ENCODE results near the gene C2CD2L. TPM values are rescaled to one million over a fixed set of nuclear protein-coding genes. Genes with fewer than 3 reads are reported as not detected.
"Not testable (repeated sequence)": the region's sequence is repeated elsewhere in the genome, so short reads cannot be mapped to it uniquely, and the experiment has no call there.

C2CD2L gene
- polyA plus RNA-seq, 3 donors: 3.1 to 6.7 (median 5.2) TPM

DNA sequence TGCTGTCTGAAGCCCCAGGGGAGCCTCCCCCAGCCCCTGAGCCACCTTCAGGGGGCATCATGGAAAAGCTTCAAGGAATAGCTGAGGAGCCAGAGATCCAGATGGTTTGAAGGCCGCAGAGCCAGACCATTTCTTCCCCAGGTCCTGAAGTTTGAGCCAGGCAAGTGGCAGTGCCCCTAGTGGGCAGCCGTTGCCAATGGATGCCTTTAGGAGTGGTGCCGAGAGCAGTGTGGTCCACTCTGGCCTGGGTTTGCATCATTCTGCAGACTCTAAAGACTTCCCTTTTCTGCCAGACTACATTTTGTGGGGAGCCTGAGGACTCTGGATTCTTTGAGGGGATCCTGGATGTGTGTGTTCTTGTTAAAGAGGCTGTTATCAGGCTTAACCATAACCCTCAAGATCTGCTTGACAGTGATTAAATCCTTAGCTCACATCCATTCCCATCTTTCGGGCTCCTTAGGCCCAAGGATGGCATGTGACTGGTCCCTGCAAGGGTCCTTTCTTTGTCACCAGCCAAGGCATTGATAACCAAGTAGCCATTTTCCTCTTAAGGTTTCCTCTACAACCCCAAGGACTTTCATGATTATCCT is 27.3 kb downstream of the C2CD2L start:
- no peak overlapping the region for H3K27ac ChIP-seq (ENCODE audit: low read depth, low read length)
- WGBS, 3 donors: 47 to 70% (median 64%) methylated on average over 4 of the region's 4 CpGs

DNA sequence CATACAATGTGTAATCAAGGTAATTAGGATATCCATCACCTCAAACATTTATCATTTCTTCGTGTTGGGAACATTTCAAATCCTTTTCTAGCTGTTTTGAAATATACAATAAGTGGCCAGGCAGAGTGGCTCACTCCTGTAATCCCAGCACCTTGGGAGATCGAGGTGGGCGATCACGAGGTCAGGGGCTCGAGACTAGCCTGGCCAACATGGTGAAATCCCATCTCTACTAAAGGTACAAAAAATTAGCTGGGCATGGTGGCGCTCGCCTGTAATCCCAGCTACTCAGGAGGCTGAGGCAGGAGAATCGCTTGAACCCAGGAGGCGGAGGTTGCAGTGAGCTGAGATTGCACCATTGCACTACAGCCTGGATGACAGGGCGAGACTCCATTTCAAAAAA is 32.1 kb downstream of the C2CD2L start:
- H3K27ac ChIP-seq (ENCODE audit: low read depth, low read length): not testable (repeated sequence)
- 81 to 92% (median 92%) methylated on average over 10 of the region's 10 CpGs for WGBS, 3 donors

DNA sequence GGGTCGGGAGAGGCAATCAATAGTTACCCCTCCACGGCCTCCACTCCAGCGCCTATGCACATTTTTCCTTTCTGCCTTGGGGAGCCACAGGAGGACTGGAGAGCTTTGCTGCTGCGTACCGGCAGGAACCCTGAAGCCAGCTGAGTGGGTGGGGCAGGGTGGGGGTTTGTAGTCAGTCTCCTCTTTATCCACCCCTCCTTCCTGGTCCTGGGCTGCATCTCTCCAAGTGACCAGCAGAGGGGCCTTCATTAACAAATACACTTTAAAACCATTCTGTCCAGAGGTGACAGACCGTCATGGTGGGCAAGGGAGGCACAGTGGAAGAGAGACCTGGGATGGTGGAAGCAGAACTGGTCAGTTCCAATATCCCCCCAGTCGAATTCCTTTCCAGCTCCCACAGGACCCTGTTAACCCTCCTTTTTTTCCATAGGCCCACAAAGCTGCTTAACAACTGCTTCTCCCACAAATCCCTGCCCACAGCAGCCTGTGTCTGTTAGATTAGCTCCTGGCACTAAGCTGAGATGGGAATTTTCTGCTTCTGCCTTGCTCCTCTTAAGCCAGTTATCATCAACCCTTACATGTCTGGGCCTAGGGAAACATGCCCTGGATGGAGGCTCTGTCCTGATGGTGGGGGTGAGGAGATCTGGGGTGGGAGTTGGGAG is 37.8 kb downstream of the C2CD2L start:
- 6 to 16% (median 14%) methylated on average over 6 to 7 of the region's 7 CpGs for WGBS, 3 donors
- no peak overlapping the region for H3K27ac ChIP-seq (ENCODE audit: low read depth, low read length)

DNA sequence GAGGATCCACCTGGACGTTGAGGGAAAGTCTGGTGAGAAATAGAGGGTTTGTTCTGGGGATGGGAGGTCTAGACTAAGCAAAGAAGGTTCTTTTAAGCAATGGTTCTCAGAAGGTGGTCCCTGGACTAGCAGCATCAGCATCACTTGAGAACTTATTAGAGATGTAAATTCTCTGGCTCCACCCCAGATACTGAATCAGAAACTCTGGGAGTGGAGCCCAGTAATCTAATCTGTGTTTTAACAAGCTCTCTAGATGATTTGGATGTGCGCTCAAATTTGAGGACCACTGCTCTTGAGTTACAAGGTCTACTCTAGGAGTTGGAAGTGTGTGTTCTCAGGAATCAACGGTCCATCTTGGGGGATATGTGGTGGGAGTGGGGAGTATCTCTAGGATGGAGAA is 38.4 kb downstream of the C2CD2L start:
- H3K27ac ChIP-seq (ENCODE audit: low read depth, low read length): no peak overlapping the region
- 50 to 57% (median 54%) methylated on average over 3 of the region's 3 CpGs for WGBS, 3 donors

DNA sequence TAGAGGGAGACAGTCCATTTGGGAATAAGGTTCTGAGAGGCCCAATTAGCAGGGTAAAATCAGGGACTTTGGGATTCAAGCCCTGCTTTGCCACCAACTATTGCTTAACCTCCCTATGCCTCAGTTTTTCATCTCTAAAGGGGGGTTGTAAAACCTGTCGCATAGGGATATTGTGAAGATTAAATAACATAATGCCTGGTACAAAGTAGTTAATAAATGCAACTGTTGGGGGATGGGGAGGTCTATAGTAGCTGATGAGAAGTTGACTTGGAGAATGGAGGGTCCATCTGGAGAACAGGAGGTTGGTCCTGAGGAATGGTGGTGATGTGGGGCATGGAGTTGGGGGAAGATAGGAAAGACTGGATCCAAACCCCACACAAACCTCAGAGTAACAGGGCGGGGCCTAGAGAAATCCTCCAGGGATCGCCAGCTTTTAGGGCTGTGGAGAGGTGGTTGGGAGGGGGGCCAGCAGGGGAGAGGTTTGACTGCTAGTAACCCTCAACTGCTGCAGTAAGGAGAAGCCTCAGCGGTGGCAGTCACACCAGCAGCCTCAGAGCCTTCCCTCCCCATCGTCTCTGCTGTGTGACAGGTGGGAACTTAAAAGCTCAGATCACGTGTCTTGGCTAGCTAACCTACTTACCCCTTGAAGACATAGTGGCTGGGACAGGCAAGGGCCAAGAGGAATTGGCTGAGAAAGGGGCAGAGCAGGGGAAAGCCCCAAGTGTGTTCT is 40.6 kb downstream of the C2CD2L start:
- 61 to 64% (median 64%) methylated on average over 6 of the region's 6 CpGs for WGBS, 3 donors
- H3K27ac ChIP-seq (ENCODE audit: low read depth, low read length): no peak overlapping the region

DNA sequence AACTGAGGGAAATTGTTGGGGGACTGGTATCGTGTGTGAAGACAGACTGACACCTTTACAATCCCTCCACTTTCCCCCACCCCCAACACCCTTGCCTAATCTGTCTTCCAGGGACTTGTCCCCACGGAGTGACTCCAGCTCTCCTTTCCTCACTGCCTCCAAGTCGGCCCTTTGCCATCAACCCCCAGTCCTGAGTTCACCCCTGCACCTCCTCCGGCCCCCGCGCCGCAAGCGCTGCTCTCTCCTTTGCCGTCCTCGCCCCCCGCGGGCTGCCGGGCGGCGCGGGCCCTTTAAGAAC is 41.5 kb downstream of the C2CD2L start:
- 1 to 3% (median 3%) methylated on average over 16 of the region's 16 CpGs for WGBS, 3 donors
- no peak overlapping the region for H3K27ac ChIP-seq (ENCODE audit: low read depth, low read length)

DNA sequence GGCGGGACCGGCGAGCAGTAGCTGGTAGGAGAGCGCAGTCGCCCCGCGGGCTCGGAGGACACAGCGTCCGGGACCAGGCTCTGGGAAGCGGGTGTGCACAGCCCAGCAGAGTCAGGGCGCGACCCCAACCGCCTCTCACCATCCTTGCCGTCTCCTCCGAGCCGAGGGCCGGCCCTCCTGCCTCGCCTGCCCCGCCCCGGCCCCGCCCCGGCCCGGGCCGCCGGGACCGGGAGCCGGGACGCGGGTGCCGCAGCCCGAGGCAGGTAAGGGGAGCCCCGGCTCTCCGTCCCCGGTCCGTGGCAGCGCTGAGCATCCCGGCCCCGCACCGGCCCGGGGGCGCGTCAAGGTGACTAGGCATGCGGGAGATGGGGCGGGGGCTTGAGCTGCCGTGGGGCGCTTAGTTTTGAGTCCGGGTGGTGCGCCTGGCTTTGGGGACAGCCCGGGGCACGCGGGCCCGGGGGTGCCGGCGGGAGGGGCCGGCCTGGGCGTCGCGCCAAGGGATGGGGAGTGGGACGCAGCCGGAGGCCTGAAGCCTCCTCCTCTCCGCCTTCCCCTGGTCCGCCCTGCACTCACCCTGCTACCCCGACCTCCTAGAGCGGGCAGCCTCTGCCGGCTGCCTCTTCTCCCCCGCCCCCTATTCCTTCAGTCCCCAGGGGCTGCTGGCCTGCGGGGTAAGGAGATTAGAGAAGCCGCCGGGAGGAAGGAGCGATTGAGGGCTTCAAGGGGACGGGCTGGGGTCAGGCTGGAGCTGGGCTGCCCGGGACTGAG is 42.1 kb downstream of the C2CD2L start, which contains the start of gene ABCG4:
ABCG4 (plus strand) TSS at position 35 of the 768 bp plus-strand sequence. CDS start 914 bp downstream, outside the sequence.
- WGBS, 3 donors: 1 to 2% (median 1%) methylated on average over 39 to 73 of the region's 73 CpGs

DNA sequence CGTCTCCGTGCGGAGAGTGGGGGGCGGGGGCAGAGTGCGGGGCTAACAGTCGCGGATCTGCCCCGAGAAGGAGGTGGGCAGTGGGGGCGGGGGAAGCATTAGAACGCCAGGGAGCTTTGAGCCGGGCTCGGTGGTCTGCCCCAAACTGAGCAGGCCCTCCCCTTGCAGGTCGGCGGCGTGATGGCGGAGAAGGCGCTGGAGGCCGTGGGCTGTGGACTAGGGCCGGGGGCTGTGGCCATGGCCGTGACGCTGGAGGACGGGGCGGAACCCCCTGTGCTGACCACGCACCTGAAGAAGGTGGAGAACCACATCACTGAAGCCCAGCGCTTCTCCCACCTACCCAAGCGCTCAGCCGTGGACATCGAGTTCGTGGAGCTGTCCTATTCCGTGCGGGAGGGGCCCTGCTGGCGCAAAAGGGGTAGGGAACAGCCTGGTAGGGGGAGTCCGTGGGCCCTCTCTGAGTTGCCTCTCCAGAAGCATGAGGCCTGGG is 42.7 kb downstream of the C2CD2L start:
- no peak overlapping the region for H3K27ac ChIP-seq (ENCODE audit: low read depth, low read length)
- 28 to 40% (median 30%) methylated on average over 23 to 33 of the region's 33 CpGs for WGBS, 3 donors

More for the DNA sequence above, 42.1 kb downstream of the C2CD2L start, which contains the start of gene ABCG4:
- no peak within 1 kb of the TSS for H3K27ac ChIP-seq (ENCODE audit: low read depth, low read length)

DNA sequence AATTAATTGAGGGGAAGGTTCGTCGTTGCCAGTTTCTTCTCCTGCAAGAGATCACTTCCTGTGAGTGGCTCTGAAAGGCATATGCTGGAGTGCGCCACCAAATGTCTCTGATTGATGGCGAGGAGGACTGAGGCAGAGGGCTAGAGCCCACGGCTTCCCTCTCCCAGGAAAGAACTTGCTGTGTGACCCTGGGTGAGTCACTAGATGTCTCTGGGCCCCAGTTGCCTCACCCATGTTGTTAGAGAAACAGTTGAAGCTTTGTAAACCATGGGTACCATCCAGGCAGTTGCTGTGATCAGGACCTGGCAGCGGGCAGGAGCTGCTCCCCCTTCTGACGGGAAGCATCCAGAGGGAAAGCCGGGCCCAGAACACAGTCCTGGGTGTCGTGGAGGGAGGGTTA is 44.9 kb downstream of the C2CD2L start:
- no peak overlapping the region for H3K27ac ChIP-seq (ENCODE audit: low read depth, low read length)
- 80 to 86% (median 80%) methylated on average over 9 of the region's 9 CpGs for WGBS, 3 donors

DNA sequence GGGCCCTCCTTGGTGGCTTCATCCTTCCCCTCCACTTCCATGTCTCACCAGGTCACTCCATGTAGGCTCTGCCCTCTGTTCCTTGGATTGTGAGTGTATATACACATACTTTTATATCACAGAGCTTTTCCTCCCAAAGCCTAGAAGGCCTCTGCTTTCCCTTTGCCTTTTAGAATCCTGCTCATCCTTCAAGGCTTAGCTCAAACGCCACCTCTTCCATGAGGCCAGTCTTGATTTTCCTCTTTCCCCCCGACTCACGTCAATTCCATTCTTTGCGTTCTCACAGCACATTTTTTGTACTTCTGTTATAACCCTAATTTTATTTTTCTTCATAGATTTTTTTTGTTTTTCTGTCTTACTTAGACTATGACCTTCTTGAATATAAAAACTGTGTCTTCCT is 45.5 kb downstream of the C2CD2L start:
- H3K27ac ChIP-seq (ENCODE audit: low read depth, low read length): no peak overlapping the region
- WGBS, 3 donors: 87 to 96% (median 94%) methylated on average over 4 of the region's 4 CpGs

DNA sequence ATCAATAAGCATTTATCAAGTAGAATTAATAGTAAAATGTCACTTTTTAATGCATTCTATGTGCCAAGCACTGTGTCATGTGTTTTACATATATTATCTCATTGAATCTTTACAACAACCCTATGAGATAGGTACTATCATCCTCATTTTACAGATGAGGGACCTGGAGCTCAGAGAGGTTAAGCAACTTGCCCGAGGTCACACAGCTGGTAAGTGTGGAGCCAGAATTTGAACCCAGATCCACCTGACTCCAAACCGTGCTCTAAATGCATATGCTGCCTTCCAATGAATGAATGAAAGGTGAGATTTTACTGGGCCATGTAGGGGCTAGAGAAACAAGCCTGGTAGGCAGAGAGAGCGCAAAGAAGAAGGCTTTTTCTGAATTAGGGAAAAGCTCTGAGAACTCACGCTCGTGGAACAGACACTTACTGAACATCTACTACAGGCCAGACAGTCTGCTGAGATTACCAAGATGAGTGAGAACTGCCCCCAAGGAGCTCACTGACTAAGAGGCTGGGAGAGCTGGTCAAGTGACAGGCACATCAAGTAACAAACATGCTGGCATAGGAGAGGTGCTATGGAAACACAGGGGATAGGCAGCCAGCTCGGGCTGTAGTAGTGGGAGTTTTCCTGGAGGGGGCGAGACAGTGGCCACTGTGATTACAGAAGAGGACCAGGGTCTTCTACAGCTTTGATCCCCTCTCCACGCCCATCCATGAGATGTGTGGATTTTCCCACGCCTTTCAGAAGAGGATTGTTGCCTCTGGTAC is 46.1 kb downstream of the C2CD2L start:
- no peak overlapping the region for H3K27ac ChIP-seq (ENCODE audit: low read depth, low read length)
- 77 to 87% (median 80%) methylated on average over 9 of the region's 9 CpGs for WGBS, 3 donors

DNA sequence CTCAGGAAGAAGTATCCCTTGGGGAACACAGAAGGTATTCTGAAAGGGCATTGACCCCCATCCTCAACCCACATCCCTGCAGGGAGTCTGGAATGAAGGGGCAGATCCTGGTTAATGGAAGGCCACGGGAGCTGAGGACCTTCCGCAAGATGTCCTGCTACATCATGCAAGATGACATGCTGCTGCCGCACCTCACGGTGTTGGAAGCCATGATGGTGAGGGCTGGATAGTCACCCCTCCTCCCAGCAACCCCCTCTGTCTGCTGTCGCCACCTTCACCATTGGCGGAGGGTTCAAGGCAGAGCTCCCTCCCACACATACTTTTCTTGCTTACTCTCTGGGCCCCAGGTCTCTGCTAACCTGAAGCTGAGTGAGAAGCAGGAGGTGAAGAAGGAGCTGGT is 47.0 kb downstream of the C2CD2L start:
- 89 to 96% (median 95%) methylated on average over 6 of the region's 6 CpGs for WGBS, 3 donors
- H3K27ac ChIP-seq (ENCODE audit: low read depth, low read length): no peak overlapping the region

DNA sequence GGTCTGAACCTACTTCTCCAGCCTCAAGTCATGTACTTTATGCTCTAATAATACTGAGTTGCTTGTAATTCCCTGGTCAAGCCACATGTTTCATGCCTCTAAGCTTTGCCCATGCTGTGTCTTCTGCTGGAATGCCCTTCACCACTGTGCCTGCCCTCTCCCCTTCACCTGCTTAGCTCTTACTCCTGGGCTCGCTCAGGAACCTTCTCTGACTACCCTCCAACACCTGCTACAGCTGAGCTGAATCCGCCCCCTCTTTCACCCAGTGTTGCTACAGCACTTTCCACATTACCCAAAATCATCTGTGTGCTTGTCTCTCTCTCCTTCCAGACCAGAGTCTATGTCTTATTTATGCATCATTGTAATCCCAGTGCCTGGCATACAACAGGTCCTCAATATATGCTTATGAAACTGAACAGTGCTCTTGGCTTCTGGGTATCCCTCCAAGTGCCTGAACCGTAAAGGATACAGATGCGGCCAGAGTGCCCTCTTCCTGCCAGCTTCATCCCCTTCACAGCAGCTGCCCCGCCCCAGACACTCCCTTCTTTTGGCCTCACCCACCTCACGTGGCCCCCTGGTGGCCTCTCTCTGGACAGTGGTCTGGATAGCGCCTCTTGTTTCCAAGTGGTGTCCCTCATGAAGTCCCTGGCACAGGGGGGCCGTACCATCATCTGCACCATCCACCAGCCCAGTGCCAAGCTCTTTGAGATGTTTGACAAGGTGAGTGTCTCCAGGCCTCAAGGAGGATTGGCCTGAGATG is 48.8 kb downstream of the C2CD2L start:
- H3K27ac ChIP-seq (ENCODE audit: low read depth, low read length): no peak overlapping the region
- WGBS, 3 donors: 41 to 49% (median 42%) methylated on average over 8 of the region's 8 CpGs

DNA sequence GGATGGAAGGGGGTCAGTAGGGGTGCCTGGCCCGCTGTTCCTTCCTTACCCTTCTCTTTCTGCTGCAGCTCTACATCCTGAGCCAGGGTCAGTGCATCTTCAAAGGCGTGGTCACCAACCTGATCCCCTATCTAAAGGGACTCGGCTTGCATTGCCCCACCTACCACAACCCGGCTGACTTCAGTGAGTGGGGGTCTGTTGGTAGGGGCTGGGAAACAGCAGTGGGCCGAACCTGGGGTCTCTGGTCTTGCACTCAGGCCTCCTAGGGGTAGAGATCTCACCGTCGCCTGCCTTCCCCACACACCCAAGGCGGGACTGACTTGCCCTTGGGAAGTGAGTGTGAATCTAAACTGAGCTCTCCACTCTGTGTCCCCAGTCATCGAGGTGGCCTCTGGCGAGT is 49.4 kb downstream of the C2CD2L start:
- WGBS, 3 donors: 73 to 92% (median 90%) methylated on average over 10 of the region's 10 CpGs

DNA sequence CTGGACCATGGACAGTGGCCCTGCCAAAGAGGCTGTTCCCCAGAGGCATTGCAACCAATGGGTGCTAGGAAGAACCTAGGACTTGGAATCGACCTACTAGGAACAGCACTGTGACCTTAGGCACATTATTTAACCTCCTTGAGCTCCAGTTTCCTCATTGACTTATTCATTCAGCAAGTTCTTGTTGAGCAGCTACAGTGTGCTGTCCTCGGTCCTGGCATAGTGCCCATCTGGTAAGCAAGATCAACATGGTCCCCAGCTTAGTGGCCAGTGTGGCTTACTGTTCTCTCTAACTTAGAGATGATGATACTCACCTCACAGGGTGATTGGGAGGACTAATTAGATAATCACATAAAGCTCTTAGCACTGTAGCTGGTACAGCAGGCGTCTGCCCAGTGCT is 49.9 kb downstream of the C2CD2L start:
- 52 to 63% (median 58%) methylated on average over 3 of the region's 3 CpGs for WGBS, 3 donors
- no peak overlapping the region for H3K27ac ChIP-seq (ENCODE audit: low read depth, low read length)

More for the DNA sequence above, 49.4 kb downstream of the C2CD2L start:
- no peak overlapping the region for H3K27ac ChIP-seq (ENCODE audit: low read depth, low read length)

DNA sequence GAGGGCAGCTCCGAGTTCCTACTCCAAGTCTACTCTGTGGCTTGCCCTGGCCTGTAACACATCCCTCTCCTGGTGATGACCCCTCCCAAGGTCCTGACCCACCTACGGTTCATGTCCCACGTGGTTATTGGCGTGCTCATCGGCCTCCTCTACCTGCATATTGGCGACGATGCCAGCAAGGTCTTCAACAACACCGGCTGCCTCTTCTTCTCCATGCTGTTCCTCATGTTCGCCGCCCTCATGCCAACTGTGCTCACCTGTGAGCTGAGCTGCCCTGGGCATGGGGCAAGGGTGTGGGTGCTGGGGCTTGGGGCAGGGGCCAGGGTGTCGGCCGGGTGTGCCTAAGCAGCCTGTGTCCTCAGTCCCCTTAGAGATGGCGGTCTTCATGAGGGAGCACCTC is 51.3 kb downstream of the C2CD2L start:
- no peak overlapping the region for H3K27ac ChIP-seq (ENCODE audit: low read depth, low read length)
- WGBS, 3 donors: 90 to 96% (median 95%) methylated on average over 13 of the region's 13 CpGs

DNA sequence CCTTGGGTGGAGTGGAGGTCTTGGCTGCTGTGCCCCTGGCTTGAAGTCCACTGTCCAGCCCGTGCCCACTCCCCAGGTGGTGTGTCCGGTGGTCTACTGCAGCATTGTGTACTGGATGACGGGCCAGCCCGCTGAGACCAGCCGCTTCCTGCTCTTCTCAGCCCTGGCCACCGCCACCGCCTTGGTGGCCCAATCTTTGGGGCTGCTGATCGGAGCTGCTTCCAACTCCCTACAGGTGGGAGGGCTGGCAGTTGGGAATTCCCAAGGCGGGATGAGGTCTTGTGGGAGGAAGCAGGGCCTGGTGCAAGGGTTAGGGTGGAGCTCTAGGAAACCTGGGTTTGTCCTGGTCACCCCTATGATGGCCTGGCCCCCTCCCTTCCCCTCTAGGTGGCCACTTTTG is 53.0 kb downstream of the C2CD2L start:
- 92 to 95% (median 94%) methylated on average over 9 of the region's 9 CpGs for WGBS, 3 donors
- no peak overlapping the region for H3K27ac ChIP-seq (ENCODE audit: low read depth, low read length)

Measured in adipose tissue (tissue), 3 donors.